HL-60 (cell line): ENCODE results near the gene TMC4.

Experiments
- CTCF ChIP-seq: IDR thresholded peaks from one replicate; pipeline ENCODE4 v1.5.1; 2011; ENCODE audit warnings: low read length, control low read depth, inconsistent platforms; ENCODE audit not compliant: insufficient read depth
- GABPA ChIP-seq: IDR thresholded peaks from 2 replicates; pipeline ENCODE4 v1.6.1; 2012; ENCODE audit warnings: low read depth
- POLR2AphosphoS5 ChIP-seq: IDR thresholded peaks from 2 replicates; pipeline ENCODE4 v1.6.1; 2012; ENCODE audit warnings: low read depth
- TF ChIP-seq, protein P1 (sequence below): IDR thresholded peaks from 2 replicates; pipeline ENCODE4 v1.6.1; 2012; ENCODE audit warnings: low read depth; ENCODE audit not compliant: insufficient replicate concordance

- TF ChIP-seq CTCF, result no peak
- no peak for TF ChIP-seq GABPA
- no peak for TF ChIP-seq POLR2AphosphoS5
- TF ChIP-seq, protein P1, sequence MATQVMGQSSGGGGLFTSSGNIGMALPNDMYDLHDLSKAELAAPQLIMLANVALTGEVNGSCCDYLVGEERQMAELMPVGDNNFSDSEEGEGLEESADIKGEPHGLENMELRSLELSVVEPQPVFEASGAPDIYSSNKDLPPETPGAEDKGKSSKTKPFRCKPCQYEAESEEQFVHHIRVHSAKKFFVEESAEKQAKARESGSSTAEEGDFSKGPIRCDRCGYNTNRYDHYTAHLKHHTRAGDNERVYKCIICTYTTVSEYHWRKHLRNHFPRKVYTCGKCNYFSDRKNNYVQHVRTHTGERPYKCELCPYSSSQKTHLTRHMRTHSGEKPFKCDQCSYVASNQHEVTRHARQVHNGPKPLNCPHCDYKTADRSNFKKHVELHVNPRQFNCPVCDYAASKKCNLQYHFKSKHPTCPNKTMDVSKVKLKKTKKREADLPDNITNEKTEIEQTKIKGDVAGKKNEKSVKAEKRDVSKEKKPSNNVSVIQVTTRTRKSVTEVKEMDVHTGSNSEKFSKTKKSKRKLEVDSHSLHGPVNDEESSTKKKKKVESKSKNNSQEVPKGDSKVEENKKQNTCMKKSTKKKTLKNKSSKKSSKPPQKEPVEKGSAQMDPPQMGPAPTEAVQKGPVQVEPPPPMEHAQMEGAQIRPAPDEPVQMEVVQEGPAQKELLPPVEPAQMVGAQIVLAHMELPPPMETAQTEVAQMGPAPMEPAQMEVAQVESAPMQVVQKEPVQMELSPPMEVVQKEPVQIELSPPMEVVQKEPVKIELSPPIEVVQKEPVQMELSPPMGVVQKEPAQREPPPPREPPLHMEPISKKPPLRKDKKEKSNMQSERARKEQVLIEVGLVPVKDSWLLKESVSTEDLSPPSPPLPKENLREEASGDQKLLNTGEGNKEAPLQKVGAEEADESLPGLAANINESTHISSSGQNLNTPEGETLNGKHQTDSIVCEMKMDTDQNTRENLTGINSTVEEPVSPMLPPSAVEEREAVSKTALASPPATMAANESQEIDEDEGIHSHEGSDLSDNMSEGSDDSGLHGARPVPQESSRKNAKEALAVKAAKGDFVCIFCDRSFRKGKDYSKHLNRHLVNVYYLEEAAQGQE, result no peak
Observed at GRCh38 chr19:54201172-54201701, 28.3 kb upstream of the TMC4 start.
